Epithelial cell of proximal tubule (primary cell): ENCODE data around the gene CAMP. TPM values are rescaled to one million over a fixed set of nuclear protein-coding genes. Genes with fewer than 3 reads are reported as not detected.

Experiments used
- total RNA-seq: library from RNA; depleted of rRNA; stranded (reverse); fragments of >200 nt; gene quantifications from 2 replicates; pipeline ENCODE4 v1.2.3, GENCODE V29; 2015

CAMP gene
- total RNA-seq, 1 donor from 2014 or later: not detected

Other genes starting within 250 kb of the CAMP start
- gene MAP4, start 207.1 kb upstream of the CAMP start, total RNA-seq: 111 and 120 TPM in 2 replicates
- gene CDC25A, start 35.1 kb upstream of the CAMP start, total RNA-seq: 30.8 and 49.3 TPM in 2 replicates
- 3.8 and 4.6 TPM in 2 replicates for gene ZNF589, start 17.6 kb downstream of the CAMP start, total RNA-seq
- 45.5 and 50.0 TPM in 2 replicates for gene NME6, start 77.9 kb downstream of the CAMP start, total RNA-seq
- not detected in 2 replicates for gene SPINK8, start 110.2 kb downstream of the CAMP start, total RNA-seq
- gene FBXW12, start 148.7 kb downstream of the CAMP start, total RNA-seq: 0.23 TPM in 1 of 2 replicates, not detected in the other
- 75.7 and 106 TPM in 2 replicates for gene PLXNB1, start 206.6 kb downstream of the CAMP start, total RNA-seq
- 22.0 and 26.9 TPM in 2 replicates for gene CCDC51, start 216.6 kb downstream of the CAMP start, total RNA-seq
- gene TMA7, start 216.8 kb downstream of the CAMP start, total RNA-seq: 573 and 687 TPM in 2 replicates
- gene ATRIP, start 223.2 kb downstream of the CAMP start, total RNA-seq: 5.9 and 9.8 TPM in 2 replicates